GM12801 (cell line): ENCODE data around the gene ATP2C2.

Experiments used
- TF ChIP-seq, protein P1 (sequence below): IDR thresholded peaks from one replicate; pipeline ENCODE4 v1.5.1; 2011; ENCODE audit warnings: control low read depth; ENCODE audit not compliant: insufficient read length; ENCODE audit errors: extremely low read depth

ATP2C2 gene

DNA sequence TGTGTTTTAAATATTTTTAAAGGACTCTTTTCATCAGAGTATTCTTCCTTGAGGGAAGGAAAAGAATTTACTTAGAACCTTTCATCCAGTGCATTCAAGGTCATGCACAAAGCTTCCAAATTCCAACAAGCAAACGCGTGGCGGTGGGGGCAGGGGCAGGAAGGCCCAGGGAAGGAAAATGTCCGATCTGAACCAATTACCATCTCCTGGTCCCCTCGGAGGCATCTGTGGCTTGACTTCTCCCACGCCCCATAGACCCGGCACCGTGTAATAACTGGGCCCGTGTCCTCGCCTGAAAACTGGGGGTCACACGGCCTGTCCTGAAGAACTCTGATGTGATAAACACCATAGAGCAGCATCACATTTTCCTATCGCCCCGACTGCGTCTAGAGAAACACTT, 117.8 kb downstream of the ATP2C2 start:
- TF ChIP-seq, protein P1, sequence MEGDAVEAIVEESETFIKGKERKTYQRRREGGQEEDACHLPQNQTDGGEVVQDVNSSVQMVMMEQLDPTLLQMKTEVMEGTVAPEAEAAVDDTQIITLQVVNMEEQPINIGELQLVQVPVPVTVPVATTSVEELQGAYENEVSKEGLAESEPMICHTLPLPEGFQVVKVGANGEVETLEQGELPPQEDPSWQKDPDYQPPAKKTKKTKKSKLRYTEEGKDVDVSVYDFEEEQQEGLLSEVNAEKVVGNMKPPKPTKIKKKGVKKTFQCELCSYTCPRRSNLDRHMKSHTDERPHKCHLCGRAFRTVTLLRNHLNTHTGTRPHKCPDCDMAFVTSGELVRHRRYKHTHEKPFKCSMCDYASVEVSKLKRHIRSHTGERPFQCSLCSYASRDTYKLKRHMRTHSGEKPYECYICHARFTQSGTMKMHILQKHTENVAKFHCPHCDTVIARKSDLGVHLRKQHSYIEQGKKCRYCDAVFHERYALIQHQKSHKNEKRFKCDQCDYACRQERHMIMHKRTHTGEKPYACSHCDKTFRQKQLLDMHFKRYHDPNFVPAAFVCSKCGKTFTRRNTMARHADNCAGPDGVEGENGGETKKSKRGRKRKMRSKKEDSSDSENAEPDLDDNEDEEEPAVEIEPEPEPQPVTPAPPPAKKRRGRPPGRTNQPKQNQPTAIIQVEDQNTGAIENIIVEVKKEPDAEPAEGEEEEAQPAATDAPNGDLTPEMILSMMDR: no peak

GRCh38 chr16:84486551-84487235, 118.4 kb downstream of the ATP2C2 start:
- TF ChIP-seq, protein P1: no peak

DNA sequence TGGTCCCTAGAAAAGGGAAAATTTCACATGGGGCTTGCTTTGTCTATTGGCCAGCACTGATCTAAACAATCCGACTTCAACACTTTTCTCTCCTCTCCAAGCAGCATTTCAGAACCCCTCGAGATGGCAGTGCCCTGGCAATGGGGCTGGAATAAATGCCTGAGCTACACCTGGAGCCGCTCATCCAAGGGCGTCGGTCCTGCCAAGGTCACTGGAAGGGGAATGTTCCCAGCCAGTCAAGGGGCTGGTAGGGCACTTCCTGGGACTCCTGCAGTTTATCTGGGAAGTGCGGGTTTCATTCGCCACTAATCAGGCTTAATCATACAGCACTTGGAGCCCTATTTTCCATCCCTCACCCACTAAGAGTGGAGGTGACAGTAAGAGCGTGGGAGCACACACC, 119.0 kb downstream of the ATP2C2 start:
- TF ChIP-seq, protein P1: no peak

DNA sequence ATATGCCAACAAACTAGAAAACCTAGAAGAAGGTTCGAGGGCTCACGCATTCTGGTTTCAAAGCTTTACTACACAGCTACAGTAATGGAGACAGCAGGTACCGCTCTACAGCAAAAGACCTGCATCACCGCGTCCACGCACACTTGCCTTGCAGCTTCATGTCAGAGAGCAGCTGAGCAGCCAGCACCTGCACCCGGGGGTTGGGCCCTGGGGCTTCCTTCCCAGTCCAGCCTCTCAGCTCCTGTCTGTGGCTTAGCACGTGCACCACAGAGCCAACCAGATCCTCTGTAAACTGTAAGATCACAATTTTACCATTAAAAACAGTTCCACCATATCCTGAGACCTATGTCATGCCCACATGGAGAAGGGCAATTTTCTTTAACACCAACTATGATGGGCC, 120.8 kb downstream of the ATP2C2 start:
- TF ChIP-seq, protein P1: no peak

GRCh38 chr16:84495506-84495905, 127.2 kb downstream of the ATP2C2 start:
- TF ChIP-seq, protein P1: no peak

- TF ChIP-seq, protein P1: no peak
Observed at GRCh38 chr16:84496991-84497390, 128.7 kb downstream of the ATP2C2 start.

- TF ChIP-seq, protein P1: no peak
Observed at GRCh38 chr16:84497418-84498222, 129.3 kb downstream of the ATP2C2 start.
